ENCODE measurements around the gene HMCN2. TPM values are rescaled to one million over a fixed set of nuclear protein-coding genes. Genes with fewer than 3 reads are reported as not detected.

Gene HMCN2
- total RNA-seq, 1 experiment from 2014 or later: 8.6 TPM

DNA sequence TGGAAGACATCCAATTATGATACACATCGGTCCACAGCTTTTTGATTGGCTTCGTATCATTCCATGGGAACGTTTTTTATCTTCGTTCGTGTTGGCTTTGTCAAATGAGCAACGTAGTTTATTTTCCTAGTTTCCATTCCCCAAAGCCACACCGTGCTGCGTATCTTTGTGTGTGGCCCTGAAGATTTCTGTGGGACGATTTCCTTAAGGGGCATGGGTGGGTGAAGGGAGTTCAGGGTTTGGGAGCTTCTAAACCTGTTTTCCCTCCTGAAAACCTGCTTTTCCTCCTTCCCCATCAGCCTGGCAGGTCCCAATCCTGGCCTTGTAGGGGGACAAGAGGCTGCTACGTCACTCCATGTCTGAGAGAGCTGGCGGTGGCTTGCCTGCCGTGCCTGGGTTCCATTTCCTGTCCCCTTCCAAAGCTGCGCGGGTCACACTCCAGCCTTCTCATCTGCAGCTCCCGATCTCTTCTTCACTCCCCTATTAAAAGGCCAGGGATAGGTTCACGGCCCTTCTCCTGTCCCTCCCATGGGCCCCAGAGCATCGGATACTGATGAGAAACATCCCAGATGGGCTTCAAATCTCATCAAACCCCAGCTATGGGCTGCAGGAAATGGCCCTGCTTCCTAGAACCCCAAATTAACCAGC is 155.7 kb downstream of the HMCN2 start:
- peak overlapping the region; percentile 36 for H3K18ac ChIP-seq (ENCODE audit: insufficient read length, low read depth, low read length)
- no peak overlapping the region for H4K8ac ChIP-seq (replicated peaks; ENCODE audit: insufficient read length, low read depth, low read length)
- H3K23me2 ChIP-seq (ENCODE audit: insufficient read length, low read depth, low read length, poor library complexity, severe bottlenecking): no peaks in the 10 kb centered on the region
- H3K4me1 Mint-ChIP-seq: peaks cover 18 to 23% of the 10 kb centered on the region in 2 experiments
- no peaks in the 10 kb centered on the region for H3K79me2 ChIP-seq (ENCODE audit: insufficient read depth, low read length)
- no peak overlapping the region for H3K14ac ChIP-seq (ENCODE audit: insufficient read depth, low read length)
- H3K9me3 Mint-ChIP-seq: peaks cover 5 to 6% of the 10 kb centered on the region in 2 experiments; a peak in 4 of 5 replicates
- no peak overlapping the region for H2BK120ac ChIP-seq (ENCODE audit: low read depth, low read length, poor library complexity, severe bottlenecking)
- no peak overlapping the region for H2BK15ac ChIP-seq (ENCODE audit: low read depth, low read length)
- H3K27me3 ChIP-seq (ENCODE audit: insufficient read depth, low read length): no peaks in the 10 kb centered on the region
- no peak overlapping the region for H3K27ac ChIP-seq (ENCODE audit: insufficient read length, low read depth, low read length)
- H2BK20ac ChIP-seq (ENCODE audit: low read depth, low read length, poor library complexity, severe bottlenecking): no peak overlapping the region
- TF ChIP-seq, protein P1, sequence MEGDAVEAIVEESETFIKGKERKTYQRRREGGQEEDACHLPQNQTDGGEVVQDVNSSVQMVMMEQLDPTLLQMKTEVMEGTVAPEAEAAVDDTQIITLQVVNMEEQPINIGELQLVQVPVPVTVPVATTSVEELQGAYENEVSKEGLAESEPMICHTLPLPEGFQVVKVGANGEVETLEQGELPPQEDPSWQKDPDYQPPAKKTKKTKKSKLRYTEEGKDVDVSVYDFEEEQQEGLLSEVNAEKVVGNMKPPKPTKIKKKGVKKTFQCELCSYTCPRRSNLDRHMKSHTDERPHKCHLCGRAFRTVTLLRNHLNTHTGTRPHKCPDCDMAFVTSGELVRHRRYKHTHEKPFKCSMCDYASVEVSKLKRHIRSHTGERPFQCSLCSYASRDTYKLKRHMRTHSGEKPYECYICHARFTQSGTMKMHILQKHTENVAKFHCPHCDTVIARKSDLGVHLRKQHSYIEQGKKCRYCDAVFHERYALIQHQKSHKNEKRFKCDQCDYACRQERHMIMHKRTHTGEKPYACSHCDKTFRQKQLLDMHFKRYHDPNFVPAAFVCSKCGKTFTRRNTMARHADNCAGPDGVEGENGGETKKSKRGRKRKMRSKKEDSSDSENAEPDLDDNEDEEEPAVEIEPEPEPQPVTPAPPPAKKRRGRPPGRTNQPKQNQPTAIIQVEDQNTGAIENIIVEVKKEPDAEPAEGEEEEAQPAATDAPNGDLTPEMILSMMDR (conservative IDR thresholded peaks at IDR 0.05): no peak
- H3K9me3 ChIP-seq (ENCODE audit: control insufficient read depth, low read depth, low read length): no peaks in the 10 kb centered on the region
- H3K4me2 ChIP-seq (ENCODE audit: insufficient read depth, insufficient read length, low read length): peak overlapping the region; percentile 35
- H3K56ac ChIP-seq (ENCODE audit: insufficient read length, low read depth, low read length): no peak overlapping the region
- H4K20me1 ChIP-seq (ENCODE audit: control insufficient read depth, insufficient read depth, insufficient read length): no peaks in the 10 kb centered on the region
- H3K9ac ChIP-seq (ENCODE audit: extremely low read depth, insufficient read length, low read length): no peak overlapping the region
- H3K36me3 Mint-ChIP-seq (ENCODE audit: insufficient read depth in 1 of 3, low read depth in 3 of 3): peaks cover 8 to 13% (median 9%) of the 10 kb centered on the region in 3 experiments
- peaks cover 9% of the 10 kb centered on the region for H3K4me1 ChIP-seq (ENCODE audit: insufficient read depth, low read length)
- H3K4me3 Mint-ChIP-seq: peak overlapping the region in 1 of 2 experiments; percentile 42; a peak in 2 of 5 replicates
- H4K91ac ChIP-seq (ENCODE audit: insufficient read length, low read depth, low read length): no peak overlapping the region
- no peak overlapping the region for H3K4ac ChIP-seq (ENCODE audit: low read depth, low read length)
- H3K79me1 ChIP-seq (ENCODE audit: insufficient read depth, low read depth, low read length, poor library complexity, severe bottlenecking): no peaks in the 10 kb centered on the region
- peak; percentile 51 for DNase-seq
- H4K5ac ChIP-seq (ENCODE audit: insufficient read length, low read depth, low read length): no peak overlapping the region
- H2BK12ac ChIP-seq (ENCODE audit: insufficient read length, low read depth, low read length): no peak overlapping the region
- peaks cover 9% of the 10 kb centered on the region for H3K27me3 Mint-ChIP-seq (ENCODE audit: low read depth)
- no peak overlapping the region for H2BK5ac ChIP-seq (ENCODE audit: insufficient read length, low read length)
- no peak overlapping the region for H2AFZ ChIP-seq (ENCODE audit: low read length)
- no peak overlapping the region for H2AK5ac ChIP-seq (ENCODE audit: insufficient read length, low read length)
- H3T11ph ChIP-seq (ENCODE audit: low read length): no peak overlapping the region
- peak overlapping the region in 2 of 3 experiments; percentile 17 to 89; a peak in 4 of 7 replicates for H3K27ac Mint-ChIP-seq
- no CpG with 5 or more reads among the region's 17 CpGs for WGBS (ENCODE audit: extremely low coverage, insufficient read length, low lambda C conversion rate)
- H3K23ac ChIP-seq (ENCODE audit: insufficient read length, low read depth, low read length): no peak overlapping the region

Data from H9 (cell line).